ENCODE data around the gene SNX8. TPM values are rescaled to one million over a fixed set of nuclear protein-coding genes. Genes with fewer than 3 reads are reported as not detected.
"Not testable (repeated sequence)": the region's sequence is repeated elsewhere in the genome, so short reads cannot be mapped to it uniquely, and the experiment has no call there.

SNX8 gene
- total and polyA plus RNA-seq, 2 experiments from 2014 or later: 6.3 to 12.8 TPM

GRCh38 chr7:2271273-2272026 is 42.8 kb downstream of the SNX8 start:
- DNase-seq (ENCODE audit: low read depth in 1 of 2, low spot score in 1 of 2): no peak

GRCh38 chr7:2270495-2270894 is 43.7 kb downstream of the SNX8 start:
- Histone ChIP-seq H3K4me3 (no peak overlapping the region), H3K27ac (no peak overlapping the region), H3K27me3 (no peaks in the 10 kb centered on the region), H3K4me1 (ENCODE audit: low read depth) (no peaks in the 10 kb centered on the region), H3K9me3 (ENCODE audit: low read depth) (no peaks in the 10 kb centered on the region), H3K36me3 (no peaks in the 10 kb centered on the region)
- no peak for TF ChIP-seq CTCF (IDR thresholded peaks at IDR 0.05; ENCODE audit: low read depth, low read length)
- no peak for DNase-seq (ENCODE audit: low read depth in 1 of 2, low spot score in 1 of 2)

More at GRCh38 chr7:2271273-2272026, 42.8 kb downstream of the SNX8 start:
- H3K4me3 ChIP-seq: no peak overlapping the region
- no peak for TF ChIP-seq CTCF (IDR thresholded peaks at IDR 0.05; ENCODE audit: low read depth, low read length)
- no peak overlapping the region for H3K27ac ChIP-seq
- no peaks in the 10 kb centered on the region for H3K4me1 ChIP-seq (ENCODE audit: low read depth)
- H3K27me3 ChIP-seq: no peaks in the 10 kb centered on the region
- H3K9me3 ChIP-seq (ENCODE audit: low read depth): no peaks in the 10 kb centered on the region
- H3K36me3 ChIP-seq: no peaks in the 10 kb centered on the region

- Histone ChIP-seq H3K9me3 (ENCODE audit: low read depth) (no peaks in the 10 kb centered on the region), H3K27me3 (no peaks in the 10 kb centered on the region), H3K27ac (no peak overlapping the region), H3K4me1 (ENCODE audit: low read depth) (no peaks in the 10 kb centered on the region), H3K36me3 (no peaks in the 10 kb centered on the region), H3K4me3 (no peak overlapping the region)
- DNase-seq (ENCODE audit: low read depth in 1 of 2, low spot score in 1 of 2): no peak
- TF ChIP-seq CTCF (IDR thresholded peaks at IDR 0.05; ENCODE audit: low read depth, low read length): no peak
Measured at GRCh38 chr7:2269991-2270460, 44.2 kb downstream of the SNX8 start.

GRCh38 chr7:2269089-2269990 is 44.9 kb downstream of the SNX8 start:
- H3K4me1 ChIP-seq (ENCODE audit: low read depth); H3K36me3 ChIP-seq; H3K27me3 ChIP-seq; H3K27ac ChIP-seq; H3K4me3 ChIP-seq; H3K9me3 ChIP-seq (ENCODE audit: low read depth); DNase-seq (ENCODE audit: low read depth in 1 of 2, low spot score in 1 of 2): not testable (repeated sequence)

- no peaks in the 10 kb centered on the region for H3K9me3 ChIP-seq (ENCODE audit: low read depth)
- no peaks in the 10 kb centered on the region for H3K27me3 ChIP-seq
- no peak for DNase-seq (ENCODE audit: low read depth in 1 of 2, low spot score in 1 of 2)
- no peaks in the 10 kb centered on the region for H3K36me3 ChIP-seq
- H3K4me1 ChIP-seq (ENCODE audit: low read depth): no peaks in the 10 kb centered on the region
- H3K4me3 ChIP-seq: no peak overlapping the region
- TF ChIP-seq CTCF (IDR thresholded peaks at IDR 0.05; ENCODE audit: low read depth, low read length): no peak
- H3K27ac ChIP-seq: no peak overlapping the region
Measured at GRCh38 chr7:2266911-2267310, 47.3 kb downstream of the SNX8 start.

GRCh38 chr7:2264158-2264557 is 50.1 kb downstream of the SNX8 start:
- Histone ChIP-seq H3K4me1 (ENCODE audit: low read depth) (no peaks in the 10 kb centered on the region), H3K27me3 (no peaks in the 10 kb centered on the region), H3K4me3 (no peak overlapping the region), H3K9me3 (ENCODE audit: low read depth) (no peaks in the 10 kb centered on the region), H3K36me3 (no peaks in the 10 kb centered on the region), H3K27ac (no peak overlapping the region)
- no peak for DNase-seq (ENCODE audit: low read depth in 1 of 2, low spot score in 1 of 2)
- TF ChIP-seq CTCF (IDR thresholded peaks at IDR 0.05; ENCODE audit: low read depth, low read length): no peak

All from cardiac muscle cell (in vitro differentiated cells and primary cell).